ENCODE results near the gene SERINC4.

SERINC4 gene

GRCh38 chr15:43795997-43796396, 4.0 kb downstream of the SERINC4 start:
- no peak for DNase-seq

- no peak for DNase-seq
Measured at GRCh38 chr15:43795197-43795596, 4.8 kb downstream of the SERINC4 start.

- DNase-seq: no peak
Measured at GRCh38 chr15:43794269-43795037, 5.6 kb downstream of the SERINC4 start.

GRCh38 chr15:43793647-43794046, 6.4 kb downstream of the SERINC4 start:
- DNase-seq: no peak

GRCh38 chr15:43792761-43793476, 7.1 kb downstream of the SERINC4 start:
- peak; percentile 38 to 49 for DNase-seq

GRCh38 chr15:43791993-43792760, 7.8 kb downstream of the SERINC4 start, which contains the start of gene SERF2:
Gene SERF2 (plus strand): TSS chr15:43792320. CDS start chr15:43792377, 57 bp downstream.
- peak; percentile 100 for DNase-seq

GRCh38 chr15:43789409-43789808, 10.6 kb downstream of the SERINC4 start:
- DNase-seq: no peak

- no peak for DNase-seq
Measured at GRCh38 chr15:43779016-43779415, 21.0 kb downstream of the SERINC4 start.

- DNase-seq: peak; percentile 88 to 91
Measured at GRCh38 chr15:43777267-43777914, 22.6 kb downstream of the SERINC4 start.

- peak; percentile 79 to 81 for DNase-seq
Measured at GRCh38 chr15:43776718-43777266, 23.2 kb downstream of the SERINC4 start, which contains the start of gene ELL3. Gene ELL3 (minus strand): TSS chr15:43776966. CDS start chr15:43776901, 65 bp downstream.

- DNase-seq: peak; percentile 23 to 35
Measured at GRCh38 chr15:43776101-43776717, 23.8 kb downstream of the SERINC4 start.

GRCh38 chr15:43775411-43775965, 24.5 kb downstream of the SERINC4 start:
- no peak for DNase-seq

GRCh38 chr15:43774062-43774461, 26.0 kb downstream of the SERINC4 start:
- DNase-seq: no peak

GRCh38 chr15:43772624-43773023, 27.4 kb downstream of the SERINC4 start:
- DNase-seq: no peak

- no peak for DNase-seq
Measured at GRCh38 chr15:43771816-43772215, 28.2 kb downstream of the SERINC4 start.

- peak; percentile 68 to 76 for DNase-seq
Measured at GRCh38 chr15:43769584-43770228, 30.3 kb downstream of the SERINC4 start.

GRCh38 chr15:43763819-43764446, 36.1 kb downstream of the SERINC4 start:
- no peak for DNase-seq

GRCh38 chr15:43762824-43763223, 37.2 kb downstream of the SERINC4 start:
- no peak for DNase-seq

- DNase-seq: no peak
Measured at GRCh38 chr15:43751885-43752284, 48.1 kb downstream of the SERINC4 start.

GRCh38 chr15:43749690-43750345, 50.2 kb downstream of the SERINC4 start:
- DNase-seq: peak; percentile 34 to 53
